Gastroesophageal sphincter (tissue), 4 donors: ENCODE data around the gene GPRC5D. TPM values are rescaled to one million over a fixed set of nuclear protein-coding genes. Genes with fewer than 3 reads are reported as not detected.

ENCODE experiments used
- ATAC-seq: fragments of 150-250 bp; one replicate; pipeline ENCODE4 v1.9.1; 2016; ENCODE audit warnings: mild to moderate bottlenecking, moderate library complexity
- H3K27ac ChIP-seq, 4 donors: fragments of 200-600 bp; sonication (generic) in 3 of 4; 1 replicate in 3 of 4; 2 replicates in 1 of 4; pipeline ENCODE4 v1.5.1; 2016 to 2019
- H3K27me3 ChIP-seq: fragments of 200-600 bp; sonication (generic); one replicate; pipeline ENCODE4 v1.5.1; 2019
- H3K36me3 ChIP-seq, 2 donors: fragments of 200-600 bp; sonication (generic); one replicate each; pipeline ENCODE4 v1.5.1; 2019; ENCODE audit warnings: control low read depth in 1 of 2
- H3K4me1 ChIP-seq, 3 donors: fragments of 200-600 bp; sonication (generic); 1 replicate in 2 of 3; 2 replicates in 1 of 3; pipeline ENCODE4 v1.5.1; 2016 to 2019; ENCODE audit warnings: control low read depth in 2 of 3
- H3K4me3 ChIP-seq, 2 donors: fragments of 200-600 bp; sonication (generic); one replicate each; pipeline ENCODE4 v1.5.1; 2019; ENCODE audit warnings: mild to moderate bottlenecking in 1 of 2, moderate library complexity in 1 of 2
- H3K9me3 ChIP-seq, 3 donors: fragments of 200-600 bp; sonication (generic); one replicate each; pipeline ENCODE4 v1.5.1; 2017 to 2019; ENCODE audit warnings: control low read depth in 2 of 3
- CTCF ChIP-seq, 4 experiments: fragments of 200-600 bp in 2 of 4; fragments of 450-650 bp in 2 of 4; sonication (generic) in 1 of 4; IDR thresholded peaks; one replicate each; pipeline ENCODE4 v1.5.1; 2017 to 2019; ENCODE audit warnings: antibody characterized with exemption in 4 of 4, mild to moderate bottlenecking in 2 of 4, moderate library complexity in 2 of 4
- EP300 ChIP-seq: sonication (generic); formaldehyde crosslinking; IDR thresholded peaks from one replicate; pipeline ENCODE4 v1.6.1; 2017; ENCODE audit warnings: antibody characterized with exemption, mild to moderate bottlenecking
- POLR2A ChIP-seq, 2 donors: fragments of 450-650 bp; IDR thresholded peaks; one replicate each; pipeline ENCODE4 v1.6.1; 2017; ENCODE audit warnings: antibody characterized with exemption in 2 of 2, mild to moderate bottlenecking in 2 of 2, moderate library complexity in 1 of 2
- POLR2AphosphoS5 ChIP-seq: sonication (generic); formaldehyde crosslinking; IDR thresholded peaks from one replicate; pipeline ENCODE4 v1.6.1; 2017; ENCODE audit warnings: antibody characterized with exemption
- WGBS, 2 donors: methylation state at CpG; one replicate each; pipeline ENCODE4 v1.1.5; 2018; ENCODE audit warnings: low coverage in 1 of 2; 5-methylcytosine and 5-hydroxymethylcytosine counted together
- total RNA-seq, 4 donors: library from RNA; depleted of rRNA; stranded (reverse); fragments of >200 nt; gene quantifications; one replicate each; pipeline ENCODE4 v1.1.0, GENCODE V29; 2016

The GPRC5D gene
- total RNA-seq, 4 donors from 2014 or later, result not detected

- H3K9me3 ChIP-seq, result no peaks in the 10 kb centered on the region
- H3K4me3 ChIP-seq, result no peak overlapping the region
- H3K36me3 ChIP-seq, result peaks cover 0 to 34% of the 10 kb centered on the region in 2 donors
- no peak for TF ChIP-seq POLR2A (IDR thresholded peaks at IDR 0.05)
- no peak for TF ChIP-seq POLR2AphosphoS5
- no peak for TF ChIP-seq EP300
- TF ChIP-seq CTCF (IDR thresholded peaks at IDR 0.05), result no peak
- no peak for ATAC-seq
- no peak overlapping the region for H3K27ac ChIP-seq
- 41 to 56% methylated on average over 4 to 7 of the region's 7 CpGs for WGBS, 2 donors
- H3K4me1 ChIP-seq, result peaks cover 0 to 33% (median 2%) of the 10 kb centered on the region in 3 donors
- H3K27me3 ChIP-seq, result no peaks in the 10 kb centered on the region
These were observed 38.9 kb upstream of the GPRC5D start for GRCh38 chr12:12990700-12991468.

- 71 to 76% methylated on average over 4 to 5 of the region's 5 CpGs for WGBS, 2 donors
- Histone ChIP-seq H3K4me3 (no peak overlapping the region), H3K27me3 (no peaks in the 10 kb centered on the region), H3K27ac (no peak overlapping the region), H3K36me3 (peaks cover 0 to 53% of the 10 kb centered on the region in 2 donors), H3K4me1 (peaks cover 0 to 21% (median 2%) of the 10 kb centered on the region in 3 donors), H3K9me3 (no peaks in the 10 kb centered on the region)
- TF ChIP-seq CTCF (IDR thresholded peaks at IDR 0.05), result no peak
- TF ChIP-seq POLR2A (IDR thresholded peaks at IDR 0.05), result no peak
- TF ChIP-seq POLR2AphosphoS5, result no peak
- TF ChIP-seq EP300, result no peak
- no peak for ATAC-seq
These were observed 35.5 kb upstream of the GPRC5D start for GRCh38 chr12:12987421-12987820.

- Histone ChIP-seq H3K9me3 (no peaks in the 10 kb centered on the region), H3K27me3 (no peaks in the 10 kb centered on the region), H3K27ac (no peak overlapping the region), H3K4me3 (no peak overlapping the region), H3K4me1 (peaks cover 0 to 16% (median 2%) of the 10 kb centered on the region in 3 donors), H3K36me3 (peaks cover 0 to 59% of the 10 kb centered on the region in 2 donors)
- WGBS, 2 donors, result 74 to 83% methylated on average over 7 of the region's 10 CpGs
- no peak for TF ChIP-seq POLR2AphosphoS5
- no peak for TF ChIP-seq CTCF (IDR thresholded peaks at IDR 0.05)
- TF ChIP-seq EP300, result no peak
- no peak for TF ChIP-seq POLR2A (IDR thresholded peaks at IDR 0.05)
- no peak for ATAC-seq
These were observed 34.9 kb upstream of the GPRC5D start for GRCh38 chr12:12986775-12987331.

- ATAC-seq, result no peak
- peaks cover 0 to 6% (median 0%) of the 10 kb centered on the region in 3 donors for H3K4me1 ChIP-seq
- H3K9me3 ChIP-seq, result no peaks in the 10 kb centered on the region
- 100% methylated on average over 1 of the region's 4 CpGs for WGBS, 2 donors
- no peak overlapping the region for H3K27ac ChIP-seq
- H3K27me3 ChIP-seq, result no peaks in the 10 kb centered on the region
- peaks cover 0 to 68% of the 10 kb centered on the region in 2 donors for H3K36me3 ChIP-seq
- TF ChIP-seq EP300, result no peak
- TF ChIP-seq CTCF (IDR thresholded peaks at IDR 0.05), result peak in 2 of 4 experiments; percentile 13 to 52
- no peak for TF ChIP-seq POLR2A (IDR thresholded peaks at IDR 0.05)
- no peak overlapping the region for H3K4me3 ChIP-seq
These were observed 33.9 kb upstream of the GPRC5D start for GRCh38 chr12:12985817-12986408.
